HG03565 (cell line): ENCODE data around the gene OPRM1.
"Not testable (repeated sequence)": the region's sequence is repeated elsewhere in the genome, so short reads cannot be mapped to it uniquely, and the experiment has no call there.

ENCODE experiments used
- ATAC-seq: cut with Tn5 transposase; IDR thresholded peaks from one replicate; pipeline ENCODE4 v1.9.1; 2021; ENCODE audit warnings: mild to moderate bottlenecking, moderate library complexity; ENCODE audit not compliant: unreplicated experiment

The OPRM1 gene

DNA sequence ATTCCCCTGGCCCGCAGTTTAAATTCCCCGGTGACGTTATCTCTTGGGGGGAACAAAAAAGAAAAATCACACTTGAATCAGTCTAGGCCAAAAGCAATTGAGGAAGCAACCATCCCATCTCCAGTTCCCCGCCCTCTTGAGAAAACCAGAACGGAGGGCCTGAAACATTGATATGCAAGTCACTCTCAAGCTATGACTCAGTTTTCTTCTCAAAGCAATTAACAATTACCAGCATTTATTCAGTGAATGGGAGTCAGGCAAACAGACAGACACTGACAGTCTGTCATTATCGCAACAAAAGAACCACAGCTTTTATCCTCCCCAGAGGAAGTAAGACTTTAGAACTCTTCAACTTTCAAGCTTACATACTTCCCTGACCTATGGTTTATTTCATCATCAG, 100.9 kb downstream of the OPRM1 start:
- no peak for ATAC-seq

DNA sequence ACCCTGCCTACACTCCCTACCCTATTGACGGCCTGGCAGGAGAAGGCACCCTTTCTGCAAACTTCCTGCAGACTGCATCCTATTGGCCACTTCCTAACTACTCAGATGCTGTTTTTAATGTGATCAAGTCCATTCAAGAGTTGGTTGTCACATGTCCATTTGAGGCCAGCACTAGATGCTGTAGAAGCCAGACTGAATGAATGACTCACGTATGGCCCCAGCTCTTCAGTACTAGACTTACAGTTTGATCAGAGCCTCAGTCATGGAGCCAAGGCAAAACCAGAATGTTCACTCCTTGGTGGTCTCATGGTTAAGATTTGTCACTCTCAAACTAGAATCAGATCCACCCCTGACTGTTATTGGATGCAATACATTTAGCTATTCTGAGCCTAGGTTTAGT, 101.7 kb downstream of the OPRM1 start:
- no peak for ATAC-seq

DNA sequence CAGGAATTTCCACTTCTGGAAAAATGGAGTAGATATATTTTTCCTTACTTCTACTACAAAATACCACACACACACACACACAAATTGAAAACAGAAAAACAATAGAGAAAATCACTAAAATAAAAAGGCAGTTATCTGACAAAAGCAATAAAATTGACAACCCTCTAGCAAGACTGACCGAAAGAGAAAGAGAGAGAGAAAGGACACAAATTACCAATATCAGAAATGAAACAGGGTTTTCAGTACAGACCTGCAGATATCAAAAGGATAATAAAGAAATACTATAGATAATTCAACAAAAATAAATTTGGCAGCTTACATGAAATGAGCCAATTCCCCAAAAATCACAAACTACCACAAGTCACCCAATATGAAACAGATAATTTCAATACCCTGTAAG, 104.7 kb downstream of the OPRM1 start:
- no peak for ATAC-seq

DNA sequence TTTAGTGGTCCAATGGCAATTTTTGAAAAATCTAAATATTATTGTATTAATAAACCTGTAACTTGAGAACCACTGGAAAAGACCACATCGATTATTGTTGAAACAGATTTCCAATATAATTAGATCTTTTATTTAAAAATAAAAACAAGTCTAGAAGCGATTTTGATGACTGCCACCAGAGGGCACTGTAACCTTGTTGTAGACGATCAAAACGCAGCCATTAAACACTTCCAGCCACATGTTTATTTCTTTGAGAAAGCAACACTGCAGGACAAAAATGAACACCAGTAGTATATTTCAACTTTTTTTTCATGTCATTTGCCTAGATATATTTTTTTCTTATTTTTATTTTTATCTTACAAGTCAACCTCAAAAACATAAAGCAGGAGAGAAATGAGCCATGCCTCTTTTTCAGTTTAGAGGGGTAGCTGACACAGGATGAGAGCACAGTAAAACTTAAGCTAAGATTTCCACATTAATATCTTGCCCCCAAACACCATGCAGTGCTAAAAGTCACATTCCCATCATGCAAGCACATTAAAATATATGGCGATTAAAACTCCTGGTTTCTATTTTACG, 115.4 kb downstream of the OPRM1 start:
- no peak for ATAC-seq

DNA sequence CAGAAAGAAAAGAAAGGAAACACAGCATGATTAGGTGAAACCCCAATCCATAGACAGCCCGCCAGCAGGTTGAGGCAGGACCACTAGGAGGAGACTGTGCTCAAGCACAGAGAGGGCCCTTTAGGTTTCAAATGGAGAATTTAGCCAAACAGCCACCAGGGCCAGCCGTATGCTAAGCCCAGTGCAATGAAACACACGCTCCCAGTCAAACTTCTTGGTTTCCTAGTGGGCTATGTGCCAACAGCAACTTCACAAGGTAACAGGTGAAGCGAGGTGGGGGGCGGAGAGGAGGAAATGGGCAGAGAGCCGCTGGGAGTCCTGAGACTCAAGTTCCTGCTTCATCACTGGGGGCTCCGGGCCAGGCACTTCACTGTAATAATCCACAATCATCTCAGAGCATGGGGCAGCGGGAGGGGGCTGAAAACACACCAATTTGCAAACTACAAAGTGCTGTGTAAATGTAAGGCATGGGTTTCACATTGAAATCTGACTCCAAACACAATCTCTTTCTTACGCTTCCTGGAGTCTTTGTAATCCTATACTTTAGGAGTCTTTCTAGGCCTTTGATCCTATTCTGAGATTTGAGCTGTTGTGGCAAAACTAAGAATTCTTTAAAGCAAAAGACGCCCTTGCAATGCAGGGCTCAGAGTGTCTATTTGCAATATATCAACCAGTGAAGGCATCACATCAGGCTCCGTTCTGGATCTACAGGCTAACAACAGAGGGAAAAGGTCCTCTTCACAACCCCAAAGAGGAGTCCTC, 117.3 kb downstream of the OPRM1 start:
- ATAC-seq: peak; percentile 72

DNA sequence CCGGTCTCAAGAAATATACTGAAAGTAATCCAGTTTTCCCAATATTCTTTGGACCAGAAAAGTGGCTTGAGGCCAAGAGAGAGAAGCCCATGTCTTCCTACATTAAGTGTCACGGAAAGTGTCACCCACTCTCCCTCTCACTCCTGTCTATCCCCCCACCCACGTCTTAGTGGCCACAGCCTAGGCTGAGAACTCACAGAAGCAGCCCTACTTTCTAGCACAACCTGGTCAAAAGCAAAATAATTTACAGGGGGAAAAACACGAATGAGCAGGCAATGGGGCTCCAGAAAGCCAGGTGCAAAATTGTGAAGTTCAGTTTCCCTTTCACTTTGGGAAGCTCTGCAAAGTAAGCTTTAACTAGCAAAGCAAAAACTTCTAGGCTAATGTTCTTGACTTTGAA, 118.0 kb downstream of the OPRM1 start:
- peak; percentile 35 for ATAC-seq

DNA sequence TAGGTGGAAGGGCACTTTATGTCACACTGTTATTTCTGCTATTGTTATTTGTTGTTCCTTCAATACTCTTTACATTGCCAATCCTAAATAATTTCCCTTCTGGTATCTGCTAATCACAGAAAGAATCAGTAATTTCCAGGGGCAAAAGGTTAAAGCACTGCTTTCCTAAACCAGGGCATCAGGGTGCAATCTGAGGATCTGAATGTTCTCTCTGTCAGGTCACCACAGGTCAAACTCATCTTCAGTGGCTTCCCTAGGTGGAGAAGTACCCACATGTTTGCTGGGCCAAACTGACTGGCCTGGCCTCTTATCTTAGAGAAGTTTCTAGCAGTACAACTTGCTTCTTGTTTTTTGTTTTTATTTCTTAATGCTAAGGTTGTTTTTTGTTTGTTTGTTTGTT, 118.7 kb downstream of the OPRM1 start:
- ATAC-seq: no peak

DNA sequence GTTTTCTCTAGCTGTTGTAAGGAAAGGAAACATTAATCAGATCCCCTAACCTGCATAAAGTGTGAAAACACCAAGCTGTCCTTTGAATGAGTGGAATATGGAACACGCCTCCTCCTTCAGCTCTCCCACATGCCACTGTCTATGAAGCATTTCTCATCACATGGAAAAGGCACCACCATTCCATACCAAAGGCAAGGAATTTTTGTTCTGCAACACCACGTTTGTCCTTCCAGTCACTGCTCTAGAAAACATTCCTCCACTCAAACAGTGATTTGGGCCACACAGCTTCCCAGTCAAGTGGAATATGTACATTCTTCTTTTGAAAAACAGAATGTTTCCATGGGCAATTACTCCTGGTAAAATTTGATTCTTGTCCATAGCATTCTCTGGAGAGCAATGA, 120.1 kb downstream of the OPRM1 start:
- no peak for ATAC-seq

DNA sequence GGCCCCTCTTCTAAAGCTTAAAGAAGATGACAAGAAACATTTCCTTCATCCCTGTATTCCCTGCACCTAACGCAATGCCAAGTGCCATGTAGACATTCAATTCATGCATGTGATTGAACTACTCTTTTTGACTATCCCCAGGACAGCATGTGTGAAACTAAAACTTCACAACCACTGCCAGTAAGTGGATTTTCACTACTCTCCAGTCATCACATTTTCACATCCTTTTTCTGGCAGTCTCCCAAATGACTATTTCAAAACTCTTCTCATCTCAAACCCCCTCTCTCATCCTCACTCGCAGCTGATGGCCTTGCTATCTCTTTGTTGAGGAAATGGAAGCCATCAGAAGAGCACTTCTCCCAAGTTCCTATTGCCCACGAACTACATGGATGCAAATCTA, 122.6 kb downstream of the OPRM1 start:
- peak; percentile 76 for ATAC-seq

DNA sequence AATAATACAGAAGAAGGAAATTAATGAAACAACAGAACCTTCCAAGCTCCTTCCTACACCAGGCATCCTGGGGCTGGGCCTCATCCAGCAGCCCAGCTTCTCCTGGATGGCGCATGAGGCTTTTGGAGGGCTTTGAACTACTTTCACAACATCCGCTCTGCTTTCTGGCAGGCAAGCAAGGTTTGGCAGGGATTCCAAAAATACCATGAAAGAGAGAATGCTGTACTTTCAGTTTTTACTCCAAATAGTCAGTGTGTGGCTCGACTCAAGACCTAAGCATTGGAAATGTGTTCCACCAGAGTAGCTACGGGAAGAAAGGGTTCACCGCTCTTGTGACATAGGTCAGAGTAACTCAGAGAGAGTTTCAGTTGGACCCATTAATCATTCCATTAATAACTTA, 125.4 kb downstream of the OPRM1 start:
- ATAC-seq: no peak

DNA sequence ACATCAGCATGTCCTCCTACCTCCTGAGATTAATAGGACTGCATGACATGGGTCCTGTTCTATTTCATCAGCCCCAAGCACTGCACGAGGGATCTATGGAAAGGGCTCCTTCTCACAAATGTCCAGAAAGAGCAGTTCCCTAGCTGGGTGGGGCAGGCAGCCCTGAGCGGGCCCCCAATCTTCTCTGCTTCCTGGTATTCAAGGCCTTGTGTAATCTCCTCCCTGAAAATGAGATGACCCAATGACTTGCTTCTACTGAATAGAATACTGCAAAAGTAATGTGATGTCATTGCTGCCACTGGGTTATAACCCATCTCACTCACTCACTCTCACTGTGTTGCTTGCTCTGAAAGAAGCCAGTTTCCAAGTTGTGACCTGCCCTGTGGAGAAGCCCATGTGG, 126.4 kb downstream of the OPRM1 start:
- ATAC-seq: no peak

DNA sequence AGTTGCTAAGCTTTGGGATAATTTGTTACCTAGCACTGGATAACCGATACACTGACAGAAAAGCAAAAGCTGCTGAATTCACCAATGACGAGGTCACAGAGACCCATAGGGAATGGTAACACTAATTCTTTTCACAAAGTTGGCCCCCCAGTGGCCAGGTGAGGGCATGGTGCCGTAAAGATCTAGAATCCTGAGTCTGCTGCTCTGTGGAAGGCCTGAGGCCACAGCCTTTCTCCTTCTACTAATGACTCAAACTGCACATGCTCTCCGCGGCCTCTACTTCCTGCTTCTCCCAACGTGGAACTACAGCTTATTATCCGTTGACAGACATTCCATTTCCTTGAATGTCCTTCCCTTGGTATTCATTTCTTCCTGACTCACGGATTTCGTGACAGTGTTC, 127.1 kb downstream of the OPRM1 start:
- no peak for ATAC-seq

DNA sequence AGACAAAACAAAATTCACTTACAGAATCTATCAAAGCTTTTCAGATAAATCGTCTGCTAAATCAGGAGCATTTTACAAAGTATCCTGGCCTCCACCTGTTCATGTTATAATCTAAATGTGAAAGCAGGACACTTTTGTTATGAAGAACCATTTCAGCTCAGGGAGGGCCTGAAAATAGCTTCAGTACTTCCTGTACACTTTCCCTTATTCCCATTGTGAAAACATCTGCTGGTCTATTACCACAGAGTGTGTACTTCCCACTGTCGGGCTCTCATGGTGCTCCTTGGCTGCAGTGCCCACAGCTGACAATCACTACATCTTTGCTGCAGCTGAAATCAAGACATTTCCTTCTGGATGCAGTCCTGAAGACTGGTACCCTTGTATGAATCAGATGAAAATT, 128.1 kb downstream of the OPRM1 start:
- ATAC-seq: no peak

DNA sequence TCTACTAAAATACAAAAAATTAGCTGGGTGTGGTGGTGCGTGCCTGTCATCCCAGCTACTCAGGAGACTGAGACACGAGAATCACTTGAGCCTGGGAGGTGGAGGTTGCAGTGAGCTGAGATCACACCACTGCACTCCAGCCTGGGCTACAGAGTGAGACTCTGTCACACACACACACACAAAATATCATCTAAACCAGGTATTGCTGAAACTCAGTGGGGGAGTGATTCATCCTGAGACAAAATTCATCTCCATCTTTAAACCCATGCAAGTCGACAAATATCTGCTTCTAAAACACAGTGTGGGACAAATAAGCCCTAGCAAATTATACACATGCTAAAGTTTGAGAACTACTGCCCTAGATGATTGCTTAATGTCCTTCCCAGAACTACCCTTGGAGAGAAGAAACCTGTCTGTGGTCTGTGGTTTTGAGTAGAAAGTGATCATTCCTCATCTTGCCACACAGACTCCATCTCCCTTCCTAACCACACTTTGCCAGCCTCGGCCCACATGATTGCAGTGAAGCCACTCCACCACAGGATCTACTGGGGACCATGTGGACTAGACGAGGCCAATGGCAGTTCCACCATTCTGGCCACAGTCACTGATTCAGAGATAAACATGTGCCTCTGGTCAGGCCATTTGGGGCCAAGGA, 130.3 kb downstream of the OPRM1 start:
- ATAC-seq: no peak

DNA sequence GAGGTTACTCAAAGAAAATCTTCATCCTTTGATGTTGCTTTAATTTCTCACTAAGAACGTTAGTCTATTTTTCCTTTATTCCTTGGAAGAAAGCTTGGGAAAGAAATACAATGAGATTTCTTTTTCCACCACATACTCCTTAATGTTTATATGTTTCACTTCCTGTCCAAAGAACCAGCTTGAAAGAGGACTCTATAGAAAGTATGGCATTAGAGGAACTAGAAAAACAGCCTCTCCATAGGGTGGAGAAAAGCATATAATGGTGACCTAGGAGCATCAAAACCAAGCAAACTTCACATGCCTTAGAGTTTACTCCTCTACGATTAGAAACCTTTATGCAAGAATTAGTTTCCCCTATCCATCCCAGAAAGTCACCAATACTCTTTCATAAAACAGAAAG, 131.1 kb downstream of the OPRM1 start:
- ATAC-seq: no peak

DNA sequence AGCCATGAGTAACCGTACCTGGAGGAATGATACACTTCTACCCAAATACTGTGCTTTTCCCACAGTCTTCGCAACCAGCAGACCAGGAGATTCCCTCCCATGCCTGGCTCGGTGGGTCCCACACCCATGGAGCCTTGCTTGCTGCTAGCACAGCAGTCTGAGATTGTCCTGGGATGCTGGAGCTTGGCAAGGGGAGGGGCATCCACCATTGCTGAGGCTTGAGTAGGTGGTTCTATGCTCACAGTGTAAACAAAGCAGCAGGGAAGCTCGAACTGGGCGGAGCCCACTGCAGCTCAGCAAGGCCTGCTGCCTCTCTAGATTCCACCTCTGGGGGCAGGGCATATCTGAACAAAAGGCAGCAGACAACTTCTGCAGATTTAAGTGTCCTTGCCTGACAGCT, 133.4 kb downstream of the OPRM1 start:
- ATAC-seq: not testable (repeated sequence)

DNA sequence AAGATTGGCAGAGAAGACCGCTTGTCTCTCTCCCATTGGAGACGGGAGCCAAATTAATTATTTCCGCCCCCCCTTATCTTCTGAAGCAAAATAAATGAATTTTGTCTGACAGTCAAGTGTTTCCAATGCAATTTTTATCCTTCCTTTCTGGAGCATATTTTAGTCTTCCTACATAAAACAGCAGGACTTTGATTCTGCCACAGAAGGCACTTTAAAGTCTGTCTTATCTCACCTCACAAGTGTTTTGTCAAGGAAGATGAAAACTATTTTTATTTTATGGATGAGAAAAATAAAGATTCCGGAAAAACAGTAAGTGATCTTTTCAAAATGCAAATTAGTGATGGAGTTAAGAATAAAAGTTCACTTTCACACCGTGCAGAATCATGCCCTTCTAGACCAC, 140.4 kb downstream of the OPRM1 start:
- no peak for ATAC-seq

DNA sequence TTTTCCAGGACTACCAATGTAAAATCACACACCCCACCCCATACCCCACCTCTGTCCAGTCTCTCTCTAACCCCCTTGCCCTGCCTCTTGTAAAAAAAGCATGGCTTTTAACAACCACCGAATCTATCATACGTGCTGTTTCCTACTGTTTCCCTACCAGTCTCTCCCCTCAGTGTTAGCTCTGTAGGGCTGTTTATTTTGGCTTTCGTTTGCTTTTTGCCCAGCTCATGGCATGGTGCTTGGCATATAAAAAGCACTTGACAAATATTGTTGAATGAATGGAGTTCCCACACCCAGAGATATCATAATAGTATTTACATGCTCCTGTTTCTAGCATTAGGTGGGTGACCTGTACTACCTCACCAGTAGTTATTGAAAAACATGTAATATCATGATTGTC, 148.2 kb downstream of the OPRM1 start:
- ATAC-seq: no peak

DNA sequence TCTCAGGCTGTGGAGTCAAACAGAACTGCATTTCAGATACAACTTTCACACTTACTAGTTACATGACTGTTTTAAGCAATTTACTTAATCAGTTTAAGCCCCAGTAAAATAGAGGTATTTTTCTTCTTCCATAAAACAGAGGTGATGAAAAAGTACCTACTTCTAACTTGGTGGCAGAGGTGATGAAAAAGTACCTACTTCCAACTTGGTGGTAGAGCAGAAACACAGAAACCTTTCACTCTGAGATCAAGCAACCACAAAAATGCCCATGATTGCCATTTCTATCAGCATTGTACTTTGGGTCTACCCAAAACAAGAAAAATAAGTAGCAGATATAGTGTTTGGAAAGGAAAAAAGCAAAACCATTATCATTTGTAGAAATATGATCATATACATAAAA, 148.7 kb downstream of the OPRM1 start:
- no peak for ATAC-seq

DNA sequence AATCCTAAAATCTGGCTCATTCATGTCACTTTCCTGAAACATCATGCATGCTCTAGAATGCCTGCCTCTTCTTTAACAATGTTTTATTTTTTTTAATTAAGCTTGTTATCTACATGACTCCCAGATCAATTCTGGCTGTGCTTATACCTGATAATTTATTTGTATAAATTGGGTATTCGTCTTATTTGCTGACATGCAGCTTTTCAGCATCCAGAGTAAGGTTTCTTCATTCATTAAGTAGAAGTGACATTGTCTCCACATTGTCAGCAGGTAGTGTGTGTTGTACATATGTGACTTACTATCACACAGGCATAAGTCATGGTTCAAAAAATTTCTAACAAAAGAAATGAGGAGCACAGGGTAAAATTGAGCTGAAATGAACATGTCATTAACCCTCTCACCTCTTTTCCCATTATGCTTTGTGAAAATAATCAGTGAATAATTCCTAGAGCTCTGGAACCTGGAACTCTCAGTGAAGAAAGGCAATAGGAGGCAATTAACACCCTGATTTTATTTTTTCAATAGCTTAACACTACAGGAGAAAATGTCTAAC, 157.4 kb downstream of the OPRM1 start:
- ATAC-seq: no peak

DNA sequence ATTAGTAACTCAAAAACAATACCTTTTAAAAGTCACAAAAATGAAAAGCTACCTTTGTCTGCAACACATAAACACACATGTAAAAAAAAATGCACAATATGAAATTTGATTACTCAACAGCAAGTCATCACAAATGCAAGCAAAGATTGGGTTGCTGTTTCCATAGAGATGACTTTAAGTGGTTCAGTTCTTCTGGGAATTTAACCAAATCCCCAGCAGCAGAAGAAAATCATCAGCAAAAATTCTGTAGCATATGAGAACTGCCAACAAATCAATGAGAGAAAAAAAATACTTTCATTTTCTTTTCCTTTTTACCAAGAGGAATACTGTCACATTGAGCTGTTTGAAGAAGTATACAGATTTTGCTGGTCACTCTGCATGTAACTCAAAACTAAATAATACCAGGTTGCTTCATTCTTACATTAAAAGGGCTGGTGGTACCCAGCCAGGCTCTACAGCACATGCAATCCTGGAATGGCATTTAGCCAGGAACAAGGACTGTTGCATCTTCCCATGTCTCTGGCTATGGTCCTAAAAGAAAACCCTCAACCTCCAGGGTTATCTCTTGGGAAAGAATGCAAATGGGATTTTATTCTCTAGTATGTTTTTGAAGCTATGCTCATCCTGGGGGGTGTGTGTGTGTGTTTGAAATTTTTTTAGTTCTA, 158.3 kb downstream of the OPRM1 start:
- ATAC-seq: no peak

DNA sequence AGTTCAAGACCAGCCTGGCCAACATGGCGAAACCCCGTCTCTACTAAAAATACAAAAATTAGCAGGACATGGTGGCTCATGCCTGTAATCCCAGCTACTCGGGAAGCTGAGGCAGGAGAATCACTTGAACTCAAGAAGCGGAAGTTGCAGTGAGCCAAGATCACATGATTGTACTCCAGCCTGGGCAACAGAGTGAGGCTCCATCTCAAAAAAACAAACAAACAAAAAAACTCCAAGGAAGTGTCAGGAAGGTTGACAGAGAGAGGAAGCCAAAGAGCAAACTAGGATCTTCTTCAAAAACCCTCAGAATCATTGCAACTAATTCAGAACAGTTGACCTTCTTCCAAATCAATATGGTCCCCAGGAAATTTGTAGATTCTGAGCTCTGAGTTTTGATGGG, 162.6 kb downstream of the OPRM1 start:
- not testable (repeated sequence) for ATAC-seq
